Keratinocyte (primary cell): Measurements from ENCODE around the gene DNAJA4. TPM values are rescaled to one million over a fixed set of nuclear protein-coding genes. Genes with fewer than 3 reads are reported as not detected.

Source experiments
- DNase-seq: peaks from one replicate; pipeline ENCODE4 v3.0.0-alpha.2; 2011; ENCODE audit warnings: low read depth, missing footprints, low spot score
- FAIRE-seq: peaks from 2 replicates; lab custom pipeline; 2011; peaks lifted over from hg19 to GRCh38; lab: Jason Lieb, UNC
- H2AFZ ChIP-seq: 2 replicates; pipeline ENCODE4 v1.6.0; 2012; ENCODE audit warnings: low read length, control low read depth, inconsistent platforms; ENCODE audit not compliant: control insufficient read depth
- H3K27ac ChIP-seq: 2 replicates; pipeline ENCODE4 v1.5.1; 2011; ENCODE audit warnings: low read length; ENCODE audit not compliant: control insufficient read depth, insufficient read depth
- H3K27me3 ChIP-seq: 3 replicates; pipeline ENCODE4 v1.6.0; 2011; ENCODE audit warnings: low read length; ENCODE audit not compliant: control insufficient read depth, insufficient read depth; ENCODE audit errors: extremely low read depth
- H3K36me3 ChIP-seq, 2 experiments: 2 replicates in 1 of 2; 3 replicates in 1 of 2; pipeline ENCODE4 v1.5.1; 2011; ENCODE audit warnings: low read length in 2 of 2, mild to moderate bottlenecking in 1 of 2; ENCODE audit not compliant: control insufficient read depth in 2 of 2, insufficient read depth in 2 of 2; ENCODE audit errors: extremely low read depth in 1 of 2
- H3K4me1 ChIP-seq: 3 replicates; pipeline ENCODE4 v1.5.1; 2011; ENCODE audit warnings: low read length; ENCODE audit not compliant: control insufficient read depth, insufficient read depth; ENCODE audit errors: extremely low read depth
- H3K4me2 ChIP-seq: 3 replicates; pipeline ENCODE4 v1.6.0; 2011; ENCODE audit warnings: low read depth, low read length; ENCODE audit not compliant: control insufficient read depth, insufficient read depth; ENCODE audit errors: extremely low read depth
- H3K4me3 ChIP-seq, 3 experiments: fragments of 200-600 bp in 1 of 3; sonication (generic) in 1 of 3; 2 replicates in 2 of 3; 3 replicates in 1 of 3; pipeline ENCODE4 v1.5.1; 2011 to 2016; ENCODE audit warnings: low read length in 3 of 3, mild to moderate bottlenecking in 3 of 3, control low read depth in 2 of 3, inconsistent platforms in 1 of 3, low read depth in 1 of 3, mixed read lengths in 1 of 3, mixed run types in 1 of 3, moderate library complexity in 1 of 3; ENCODE audit not compliant: control insufficient read depth in 2 of 3, insufficient read depth in 2 of 3; ENCODE audit errors: extremely low read depth in 1 of 3
- H3K79me2 ChIP-seq: 2 replicates; pipeline ENCODE4 v1.6.0; 2012; ENCODE audit warnings: low read length; ENCODE audit not compliant: control insufficient read depth, insufficient read depth
- H3K9ac ChIP-seq: 3 replicates; pipeline ENCODE4 v1.6.0; 2011; ENCODE audit warnings: low read length; ENCODE audit not compliant: control insufficient read depth, insufficient read depth; ENCODE audit errors: extremely low read depth
- H3K9me1 ChIP-seq: 3 replicates; pipeline ENCODE4 v1.6.0; 2011; ENCODE audit warnings: low read length; ENCODE audit not compliant: control insufficient read depth, insufficient read depth; ENCODE audit errors: extremely low read depth
- H3K9me3 ChIP-seq: 2 replicates; pipeline ENCODE4 v1.5.1; 2012; ENCODE audit warnings: low read depth, low read length; ENCODE audit not compliant: control insufficient read depth
- H4K20me1 ChIP-seq: 3 replicates; pipeline ENCODE4 v1.6.0; 2011; ENCODE audit warnings: low read length; ENCODE audit not compliant: control insufficient read depth, insufficient read depth; ENCODE audit errors: extremely low read depth
- EZH2 ChIP-seq: IDR thresholded peaks from one replicate; pipeline ENCODE4 v1.6.1; 2012; ENCODE audit warnings: inconsistent platforms, mild to moderate bottlenecking, low read length, moderate library complexity
- dilution Hi-C: fragments of 300-500 bp; cut with MboI; formaldehyde crosslinking; loops from one replicate; pipeline ENCODE4 v1.7.0; 2020; ENCODE audit warnings: low sequenced_read_pairs; ENCODE audit not compliant: extremely low pct_ligation_motif_present
- polyA plus RNA-seq, 5 experiments: library from polyadenylated mRNA; depleted of rRNA in 3 of 5; stranded (reverse) in 3 of 5; stranded (forward) in 1 of 5; unstranded in 1 of 5; fragments of >200 nt; gene quantifications; 1 replicate in 1 of 5; 2 replicates in 3 of 5; 3 replicates in 1 of 5; pipeline versions ENCODE4 v1.2.1 to v1.2.3, GENCODE V29; 2011 to 2012; ENCODE audit warnings: missing spikeins in 2 of 5, low read depth in 1 of 5, low replicate concordance in 1 of 5
- TF ChIP-seq, protein P1 (sequence below), 3 experiments: IDR thresholded peaks in 1 of 3; conservative IDR thresholded peaks in 1 of 3; optimal IDR thresholded peaks in 1 of 3; 2 replicates in 2 of 3; 3 replicates in 1 of 3; pipeline versions ENCODE3 to v1.5.1; 2011; ENCODE audit warnings: low read length in 3 of 3, mild to moderate bottlenecking in 3 of 3, moderate library complexity in 2 of 3, control low read depth in 1 of 3, inconsistent platforms in 1 of 3; ENCODE audit not compliant: insufficient read depth in 2 of 3; ENCODE audit errors: extremely low read depth in 1 of 3

DNAJA4 gene
- polyA plus RNA-seq, 1 donor (not counting 4 experiments of a cell fraction or from before 2014, with no cell fraction given) = 4.1 TPM

DNA sequence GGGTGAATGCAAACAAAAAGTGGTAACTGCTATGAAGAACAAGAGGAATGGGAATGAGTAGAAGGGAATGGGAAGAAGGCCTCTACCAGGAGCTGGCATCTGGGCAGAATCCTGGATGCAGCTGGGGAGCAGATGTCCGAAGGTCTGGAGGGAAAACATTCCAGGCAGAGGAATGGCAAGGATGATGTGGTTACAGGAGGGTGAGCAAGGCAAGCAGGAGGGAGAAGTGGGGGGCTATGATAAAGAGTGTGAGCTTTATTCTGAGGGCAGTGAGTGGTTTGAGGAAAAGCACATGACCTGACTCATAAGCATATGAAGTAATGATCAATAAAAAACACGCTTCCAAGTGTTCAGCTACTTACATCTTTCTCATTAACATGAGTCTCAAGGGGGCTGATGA is 18.0 kb downstream of the DNAJA4 start:
- H4K20me1 ChIP-seq = no peaks in the 10 kb centered on the region
- H2AFZ ChIP-seq = no peak overlapping the region
- no peak overlapping the region for H3K4me3 ChIP-seq
- no peaks in the 10 kb centered on the region for H3K4me1 ChIP-seq
- no peaks in the 10 kb centered on the region for H3K79me2 ChIP-seq
- no peak overlapping the region for H3K27ac ChIP-seq
- H3K9ac ChIP-seq = no peak overlapping the region
- no peaks in the 10 kb centered on the region for H3K9me1 ChIP-seq
- no peaks in the 10 kb centered on the region for H3K9me3 ChIP-seq
- DNase-seq (no peak), FAIRE-seq (no peak)
- H3K27me3 ChIP-seq = no peaks in the 10 kb centered on the region
- peaks cover 21 to 22% of the 10 kb centered on the region in 2 experiments for H3K36me3 ChIP-seq
- TF ChIP-seq, protein P1, sequence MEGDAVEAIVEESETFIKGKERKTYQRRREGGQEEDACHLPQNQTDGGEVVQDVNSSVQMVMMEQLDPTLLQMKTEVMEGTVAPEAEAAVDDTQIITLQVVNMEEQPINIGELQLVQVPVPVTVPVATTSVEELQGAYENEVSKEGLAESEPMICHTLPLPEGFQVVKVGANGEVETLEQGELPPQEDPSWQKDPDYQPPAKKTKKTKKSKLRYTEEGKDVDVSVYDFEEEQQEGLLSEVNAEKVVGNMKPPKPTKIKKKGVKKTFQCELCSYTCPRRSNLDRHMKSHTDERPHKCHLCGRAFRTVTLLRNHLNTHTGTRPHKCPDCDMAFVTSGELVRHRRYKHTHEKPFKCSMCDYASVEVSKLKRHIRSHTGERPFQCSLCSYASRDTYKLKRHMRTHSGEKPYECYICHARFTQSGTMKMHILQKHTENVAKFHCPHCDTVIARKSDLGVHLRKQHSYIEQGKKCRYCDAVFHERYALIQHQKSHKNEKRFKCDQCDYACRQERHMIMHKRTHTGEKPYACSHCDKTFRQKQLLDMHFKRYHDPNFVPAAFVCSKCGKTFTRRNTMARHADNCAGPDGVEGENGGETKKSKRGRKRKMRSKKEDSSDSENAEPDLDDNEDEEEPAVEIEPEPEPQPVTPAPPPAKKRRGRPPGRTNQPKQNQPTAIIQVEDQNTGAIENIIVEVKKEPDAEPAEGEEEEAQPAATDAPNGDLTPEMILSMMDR (optimal IDR thresholded peaks at IDR 0.05 in 1 of 3, IDR thresholded peaks at IDR 0.05 in 1 of 3, conservative IDR thresholded peaks at IDR 0.05 in 1 of 3; ENCODE audit: extremely low read depth in 1 of 3, insufficient read depth in 2 of 3, low read length in 3 of 3) = no peak
- TF ChIP-seq EZH2 = no peak
- H3K4me2 ChIP-seq = no peak overlapping the region
- dilution Hi-C loops = no loop called here

DNA sequence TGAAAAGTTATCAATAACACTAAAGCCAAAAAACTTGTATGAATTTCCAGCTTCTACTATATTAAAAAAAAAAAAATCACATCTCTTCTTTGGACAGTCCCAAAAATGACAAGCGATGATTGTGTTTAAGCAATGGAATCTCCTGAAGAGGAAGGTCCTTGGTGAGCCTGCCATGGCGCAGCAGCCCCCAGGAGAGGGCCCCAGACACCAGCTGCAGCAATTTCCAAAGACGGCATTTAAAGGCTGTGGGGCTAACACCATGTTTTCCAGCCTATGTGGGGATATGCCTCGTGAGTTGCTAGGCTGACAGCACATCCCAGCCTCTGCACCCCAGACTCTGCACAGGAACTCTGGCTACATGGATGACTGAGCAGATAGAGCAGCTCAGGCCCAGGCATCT is 20.4 kb downstream of the DNAJA4 start:
- H4K20me1 ChIP-seq = no peaks in the 10 kb centered on the region
- FAIRE-seq (no peak), DNase-seq (no peak)
- TF ChIP-seq, protein P1 (optimal IDR thresholded peaks at IDR 0.05 in 1 of 3, IDR thresholded peaks at IDR 0.05 in 1 of 3, conservative IDR thresholded peaks at IDR 0.05 in 1 of 3; ENCODE audit: extremely low read depth in 1 of 3, insufficient read depth in 2 of 3, low read length in 3 of 3) = no peak
- TF ChIP-seq EZH2 = no peak
- H3K4me3 ChIP-seq = no peak overlapping the region
- H3K4me2 ChIP-seq = no peak overlapping the region
- peaks cover 24 to 33% of the 10 kb centered on the region in 2 experiments for H3K36me3 ChIP-seq
- H3K9ac ChIP-seq = no peak overlapping the region
- no peak overlapping the region for H2AFZ ChIP-seq
- no peaks in the 10 kb centered on the region for H3K4me1 ChIP-seq
- no peak overlapping the region for H3K27ac ChIP-seq
- H3K79me2 ChIP-seq = no peaks in the 10 kb centered on the region
- no peaks in the 10 kb centered on the region for H3K9me3 ChIP-seq
- no peaks in the 10 kb centered on the region for H3K9me1 ChIP-seq
- dilution Hi-C loops = no loop called here
- no peaks in the 10 kb centered on the region for H3K27me3 ChIP-seq
